OCI-LY3 (cell line): ENCODE data around the gene UPK2.

Source experiments
- EZH2phosphoT487 ChIP-seq: fragments of 200-600 bp; shearing (Covaris generic); IDR thresholded peaks from 2 replicates; pipeline ENCODE4 v1.6.1; 2018; ENCODE audit warnings: antibody characterized with exemption, mixed run types, low read depth
- TF ChIP-seq, protein P1 (sequence below): fragments of 200-600, 300-600 bp; sonication (generic); IDR thresholded peaks from 2 replicates; pipeline ENCODE4 v1.5.1; 2014; ENCODE audit warnings: antibody characterized with exemption, low read length, low read depth

DNA sequence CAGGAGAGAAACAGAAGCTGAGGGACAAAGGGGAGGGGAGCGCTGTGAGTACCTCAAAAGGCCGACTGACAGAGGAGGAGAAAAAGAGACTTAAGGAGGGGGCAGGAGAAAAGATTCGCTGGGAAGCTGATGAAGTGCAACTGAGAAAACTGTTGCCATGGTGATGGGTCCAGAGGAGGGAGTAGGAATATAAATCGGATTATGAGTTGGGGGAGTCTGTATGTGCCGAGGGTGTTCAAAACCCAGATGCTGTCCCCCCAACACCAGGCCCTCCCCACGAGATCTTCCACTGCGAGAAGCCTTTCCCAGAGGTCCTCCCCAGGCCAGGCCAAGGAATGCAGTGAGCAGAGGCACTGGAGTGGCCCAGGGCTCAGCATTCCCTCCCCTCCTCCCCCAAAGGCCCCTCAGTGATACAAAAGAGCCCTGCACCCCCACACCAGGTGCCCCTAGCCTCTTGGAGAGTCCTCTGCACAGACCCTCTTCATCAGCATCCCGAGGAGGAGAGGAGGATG is 16.6 kb upstream of the UPK2 start:
- TF ChIP-seq, protein P1, sequence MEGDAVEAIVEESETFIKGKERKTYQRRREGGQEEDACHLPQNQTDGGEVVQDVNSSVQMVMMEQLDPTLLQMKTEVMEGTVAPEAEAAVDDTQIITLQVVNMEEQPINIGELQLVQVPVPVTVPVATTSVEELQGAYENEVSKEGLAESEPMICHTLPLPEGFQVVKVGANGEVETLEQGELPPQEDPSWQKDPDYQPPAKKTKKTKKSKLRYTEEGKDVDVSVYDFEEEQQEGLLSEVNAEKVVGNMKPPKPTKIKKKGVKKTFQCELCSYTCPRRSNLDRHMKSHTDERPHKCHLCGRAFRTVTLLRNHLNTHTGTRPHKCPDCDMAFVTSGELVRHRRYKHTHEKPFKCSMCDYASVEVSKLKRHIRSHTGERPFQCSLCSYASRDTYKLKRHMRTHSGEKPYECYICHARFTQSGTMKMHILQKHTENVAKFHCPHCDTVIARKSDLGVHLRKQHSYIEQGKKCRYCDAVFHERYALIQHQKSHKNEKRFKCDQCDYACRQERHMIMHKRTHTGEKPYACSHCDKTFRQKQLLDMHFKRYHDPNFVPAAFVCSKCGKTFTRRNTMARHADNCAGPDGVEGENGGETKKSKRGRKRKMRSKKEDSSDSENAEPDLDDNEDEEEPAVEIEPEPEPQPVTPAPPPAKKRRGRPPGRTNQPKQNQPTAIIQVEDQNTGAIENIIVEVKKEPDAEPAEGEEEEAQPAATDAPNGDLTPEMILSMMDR: no peak
- TF ChIP-seq EZH2phosphoT487: no peak
